ENCODE results near the gene OMA1.
"Not testable (repeated sequence)": the region's sequence is repeated elsewhere in the genome, so short reads cannot be mapped to it uniquely, and the experiment has no call there.

DNA sequence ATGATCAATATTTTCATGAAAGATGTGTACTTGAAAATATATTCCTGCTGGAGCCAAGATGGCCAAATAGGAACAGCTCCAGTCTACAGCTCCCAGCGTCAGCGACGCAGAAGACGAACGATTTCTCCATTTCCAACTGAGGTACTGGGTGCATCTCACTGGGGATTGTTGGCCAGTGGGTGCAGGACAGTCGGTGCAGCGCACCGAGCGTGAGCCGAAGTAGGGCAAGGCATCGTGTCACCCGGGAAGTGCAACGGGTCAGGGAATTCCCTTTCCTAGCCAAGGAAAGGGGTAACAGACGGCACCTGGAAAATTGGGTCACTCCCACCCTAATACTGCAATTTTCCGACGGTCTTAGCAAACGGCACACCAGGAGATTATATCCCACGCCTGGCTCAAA lies 57.6 kb downstream of the OMA1 start:
- TF ChIP-seq, protein P1, sequence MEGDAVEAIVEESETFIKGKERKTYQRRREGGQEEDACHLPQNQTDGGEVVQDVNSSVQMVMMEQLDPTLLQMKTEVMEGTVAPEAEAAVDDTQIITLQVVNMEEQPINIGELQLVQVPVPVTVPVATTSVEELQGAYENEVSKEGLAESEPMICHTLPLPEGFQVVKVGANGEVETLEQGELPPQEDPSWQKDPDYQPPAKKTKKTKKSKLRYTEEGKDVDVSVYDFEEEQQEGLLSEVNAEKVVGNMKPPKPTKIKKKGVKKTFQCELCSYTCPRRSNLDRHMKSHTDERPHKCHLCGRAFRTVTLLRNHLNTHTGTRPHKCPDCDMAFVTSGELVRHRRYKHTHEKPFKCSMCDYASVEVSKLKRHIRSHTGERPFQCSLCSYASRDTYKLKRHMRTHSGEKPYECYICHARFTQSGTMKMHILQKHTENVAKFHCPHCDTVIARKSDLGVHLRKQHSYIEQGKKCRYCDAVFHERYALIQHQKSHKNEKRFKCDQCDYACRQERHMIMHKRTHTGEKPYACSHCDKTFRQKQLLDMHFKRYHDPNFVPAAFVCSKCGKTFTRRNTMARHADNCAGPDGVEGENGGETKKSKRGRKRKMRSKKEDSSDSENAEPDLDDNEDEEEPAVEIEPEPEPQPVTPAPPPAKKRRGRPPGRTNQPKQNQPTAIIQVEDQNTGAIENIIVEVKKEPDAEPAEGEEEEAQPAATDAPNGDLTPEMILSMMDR (conservative IDR thresholded peaks at IDR 0.05 in 1 of 2, IDR thresholded peaks at IDR 0.05 in 1 of 2; ENCODE audit: low read depth in 1 of 2, low read length in 2 of 2): not testable (repeated sequence)
- not testable (repeated sequence) for TF ChIP-seq EZH2 (IDR thresholded peaks at IDR 0.05; ENCODE audit: low read length, missing control alignments)
